Lower leg skin (tissue), 4 donors: ENCODE data around the gene ADAM17. TPM values are rescaled to one million over a fixed set of nuclear protein-coding genes. Genes with fewer than 3 reads are reported as not detected.
A peak's percentile ranks its signal among the peaks of the same experiment; 100 is the strongest.
"Not testable (repeated sequence)": the region's sequence is repeated elsewhere in the genome, so short reads cannot be mapped to it uniquely, and the experiment has no call there.

Experiments used
- DNase-seq, 2 donors: peaks; one replicate each; pipeline ENCODE4 v3.0.0-alpha.2; 2019; ENCODE audit warnings: low spot score in 2 of 2
- H3K4me3 ChIP-seq: fragments of 200-600 bp; sonication (generic); 2 replicates; pipeline ENCODE4 v1.5.1; 2017; ENCODE audit warnings: mild to moderate bottlenecking, low read depth; ENCODE audit not compliant: poor library complexity, severe bottlenecking
- CTCF ChIP-seq, 3 donors: fragments of 450-650 bp; IDR thresholded peaks; one replicate each; pipeline ENCODE4 v1.5.1; 2016; ENCODE audit warnings: antibody characterized with exemption in 3 of 3, mild to moderate bottlenecking in 3 of 3, moderate library complexity in 2 of 3
- POLR2A ChIP-seq, 2 donors: fragments of 450-650 bp; IDR thresholded peaks; one replicate each; pipeline ENCODE4 v1.6.1; 2016 to 2017; ENCODE audit warnings: antibody characterized with exemption in 2 of 2, mild to moderate bottlenecking in 1 of 2, moderate library complexity in 1 of 2
- WGBS, 2 donors: methylation state at CpG; one replicate each; pipeline ENCODE4 v1.1.5; 2018; 5-methylcytosine and 5-hydroxymethylcytosine counted together
- intact Hi-C: fragments of 100-400 bp; cut with DNase I; formaldehyde crosslinking; loops from one replicate; pipeline ENCODE4 v1.15.0; 2023; ENCODE audit warnings: low total_unique reads
- total RNA-seq, 4 donors: library from RNA; depleted of rRNA; stranded (reverse); fragments of >200 nt; gene quantifications; one replicate each; pipeline ENCODE4 v1.1.0, GENCODE V29; 2016

Gene ADAM17
- total RNA-seq, 4 donors from 2014 or later = 23.0 to 29.8 (median 27.5) TPM

DNA sequence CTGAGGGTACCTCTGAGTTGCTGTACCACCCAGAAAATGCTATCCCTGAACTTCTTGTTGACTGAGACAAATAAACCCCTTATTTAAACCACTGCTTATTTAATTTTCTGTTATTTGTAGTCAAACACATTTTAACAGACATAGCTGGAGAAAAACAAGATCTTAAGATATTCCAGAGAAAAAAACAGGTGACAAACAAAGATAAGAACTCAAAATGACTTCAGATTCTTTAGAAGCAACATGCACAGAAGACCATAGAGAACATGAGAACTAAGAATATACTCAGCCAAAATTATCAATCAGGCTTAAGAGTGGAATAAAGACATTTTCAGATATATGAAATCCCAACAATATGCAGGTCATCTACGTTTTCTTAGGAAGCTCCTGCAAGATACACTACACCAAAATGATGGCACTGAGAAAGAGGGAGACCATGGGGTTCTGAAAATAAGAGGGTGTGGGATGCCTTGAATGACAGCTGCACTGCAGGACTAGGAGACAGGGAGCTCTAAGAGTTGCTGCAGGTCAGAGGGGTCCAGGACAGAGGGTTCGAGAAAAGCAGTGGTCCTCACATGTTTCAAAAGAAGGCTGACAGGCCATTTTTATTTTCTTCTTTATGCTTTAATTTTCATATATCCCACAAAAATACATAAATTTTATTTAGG lies 38.4 kb downstream of the ADAM17 start:
- intact Hi-C loops = no loop called here
- TF ChIP-seq POLR2A (IDR thresholded peaks at IDR 0.05) = no peak
- TF ChIP-seq CTCF (IDR thresholded peaks at IDR 0.05) = no peak
- WGBS, 2 donors = 89 to 92% methylated on average over 2 of the region's 2 CpGs
- no peak overlapping the region for H3K4me3 ChIP-seq
- no peak for DNase-seq

DNA sequence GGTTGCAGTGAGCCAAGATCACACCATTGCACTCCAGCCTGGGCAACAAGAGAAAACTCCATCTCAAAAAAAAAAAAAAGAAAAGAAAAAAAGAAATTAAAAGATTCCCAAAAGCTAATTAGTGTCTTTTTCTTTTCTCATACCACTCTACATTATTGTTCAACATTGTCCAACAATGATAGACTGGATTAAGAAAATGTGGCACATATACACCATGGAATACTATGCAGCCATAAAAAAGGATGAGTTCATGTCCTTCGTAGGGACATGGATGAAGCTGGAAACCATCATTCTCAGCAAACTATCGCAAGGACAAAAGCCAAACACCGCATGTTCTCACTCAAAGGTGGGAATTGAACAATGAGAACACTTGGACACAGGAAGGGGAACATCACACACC lies 41.7 kb downstream of the ADAM17 start:
- intact Hi-C loops, H3K4me3 ChIP-seq, DNase-seq: not testable (repeated sequence)
- WGBS, 2 donors = 98 to 100% methylated on average over 3 of the region's 3 CpGs

GRCh38 chr2:9508931-9509330 lies 46.7 kb downstream of the ADAM17 start:
- 28 to 29% methylated on average over 1 of the region's 1 CpG for WGBS, 2 donors
- no peak for TF ChIP-seq CTCF (IDR thresholded peaks at IDR 0.05)
- no peak for TF ChIP-seq POLR2A (IDR thresholded peaks at IDR 0.05)
- no peak overlapping the region for H3K4me3 ChIP-seq
- no peak for DNase-seq
- intact Hi-C loops = no loop called here

GRCh38 chr2:9498210-9498609 lies 57.4 kb downstream of the ADAM17 start:
- intact Hi-C loops = no loop called here
- no peak for DNase-seq
- 79 to 88% methylated on average over 1 of the region's 1 CpG for WGBS, 2 donors
- no peak overlapping the region for H3K4me3 ChIP-seq
- no peak for TF ChIP-seq POLR2A (IDR thresholded peaks at IDR 0.05)
- TF ChIP-seq CTCF (IDR thresholded peaks at IDR 0.05) = no peak

GRCh38 chr2:9497017-9497416 lies 58.6 kb downstream of the ADAM17 start:
- 84 to 89% methylated on average over 4 of the region's 4 CpGs for WGBS, 2 donors
- no peak overlapping the region for H3K4me3 ChIP-seq
- no peak for DNase-seq
- intact Hi-C loops = no loop called here
- TF ChIP-seq POLR2A (IDR thresholded peaks at IDR 0.05) (no peak), CTCF (IDR thresholded peaks at IDR 0.05) (no peak)

- WGBS, 2 donors = 94% methylated on average over 1 of the region's 1 CpG
- no peak overlapping the region for H3K4me3 ChIP-seq
- peak in 1 of 2 donors; percentile 9 for DNase-seq
- intact Hi-C loops = no loop called here
- TF ChIP-seq CTCF (IDR thresholded peaks at IDR 0.05) (no peak), POLR2A (IDR thresholded peaks at IDR 0.05) (no peak)
Measured at GRCh38 chr2:9494081-9494480, 61.5 kb downstream of the ADAM17 start.
